GM18907 (cell line): ENCODE measurements around the gene MUCL3.
"Not testable (repeated sequence)": the region's sequence is repeated elsewhere in the genome, so short reads cannot be mapped to it uniquely, and the experiment has no call there.

ENCODE experiments used
- ATAC-seq: cut with Tn5 transposase; IDR thresholded peaks from one replicate; pipeline ENCODE4 v1.9.1; 2021; ENCODE audit warnings: mild to moderate bottlenecking, moderate library complexity; ENCODE audit not compliant: unreplicated experiment

MUCL3 gene

DNA sequence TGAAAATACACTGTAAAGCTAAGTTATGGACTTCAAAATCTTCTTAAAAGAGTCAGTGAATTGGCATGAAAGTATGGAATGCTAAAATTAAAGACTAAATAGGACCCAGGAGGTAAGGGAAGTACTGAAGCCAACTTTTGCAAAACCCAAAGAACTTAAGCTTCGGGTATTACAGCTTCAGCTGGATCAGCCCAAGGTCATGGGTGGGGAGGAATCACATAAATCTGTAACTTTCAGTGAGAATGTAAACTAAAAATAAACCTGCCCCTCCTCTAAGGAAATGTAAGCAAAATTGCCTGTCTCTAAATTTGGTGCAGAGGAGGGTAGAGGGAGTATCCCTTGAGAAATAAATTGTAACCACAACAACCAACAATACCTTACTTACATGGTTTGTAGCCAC, 38.4 kb downstream of the MUCL3 start:
- ATAC-seq = no peak

DNA sequence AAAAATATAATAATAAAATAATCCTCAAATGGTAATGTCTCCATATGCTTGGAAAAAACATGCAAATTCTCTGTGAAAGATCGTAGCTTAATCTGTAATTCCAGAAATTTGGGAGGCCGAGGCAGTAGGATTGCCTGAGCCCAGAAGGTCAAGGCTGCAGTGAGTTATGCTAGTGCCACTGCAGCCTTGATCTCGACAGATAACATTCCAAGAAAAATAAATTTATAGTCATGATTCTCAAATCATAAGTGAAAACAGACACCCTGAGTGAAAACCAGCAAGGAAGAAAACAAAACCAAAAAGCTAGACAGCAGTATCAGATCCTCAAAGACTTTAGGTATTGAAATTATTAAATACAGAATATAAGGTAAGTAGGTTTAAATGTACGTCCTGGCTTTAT, 38.9 kb downstream of the MUCL3 start:
- no peak for ATAC-seq

DNA sequence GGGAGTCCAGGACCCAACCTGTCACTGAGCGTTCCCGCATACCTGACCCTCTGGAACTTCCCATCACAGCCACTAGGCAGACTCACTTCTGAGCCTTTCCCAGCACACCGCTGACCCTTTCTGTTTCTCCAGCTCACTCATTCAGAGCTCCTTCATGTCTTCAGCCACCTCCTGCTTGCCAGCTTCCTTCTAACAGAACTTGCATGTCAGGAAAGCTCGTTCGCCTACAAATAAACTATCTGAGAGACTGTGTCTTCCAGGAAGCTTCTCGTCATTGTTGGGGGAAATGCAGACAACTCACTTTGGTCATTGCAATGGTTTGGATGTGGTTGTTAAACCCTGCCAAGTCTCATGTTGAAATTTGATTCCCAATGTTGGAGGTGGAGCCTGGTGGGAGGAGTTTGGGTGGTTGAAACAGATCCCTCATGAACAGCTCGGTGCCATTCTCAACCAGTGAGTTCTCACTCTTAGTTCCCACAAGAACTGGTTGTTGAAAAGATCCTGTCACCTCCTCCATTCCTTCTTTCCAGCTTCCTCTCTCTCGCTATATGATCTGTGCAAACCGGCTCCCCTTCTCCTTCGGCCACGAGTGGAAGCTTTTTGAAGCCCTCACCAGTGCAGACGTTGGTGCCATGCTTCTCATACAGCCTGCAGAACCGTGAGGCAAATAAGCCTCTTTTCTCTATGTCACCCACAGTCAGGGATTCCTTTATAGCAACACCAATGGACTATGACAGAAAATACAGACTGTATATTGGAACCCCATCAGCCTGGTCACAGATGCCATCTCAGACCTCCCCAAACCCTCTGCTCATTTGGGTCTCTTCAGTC, 41.4 kb downstream of the MUCL3 start:
- no peak for ATAC-seq

DNA sequence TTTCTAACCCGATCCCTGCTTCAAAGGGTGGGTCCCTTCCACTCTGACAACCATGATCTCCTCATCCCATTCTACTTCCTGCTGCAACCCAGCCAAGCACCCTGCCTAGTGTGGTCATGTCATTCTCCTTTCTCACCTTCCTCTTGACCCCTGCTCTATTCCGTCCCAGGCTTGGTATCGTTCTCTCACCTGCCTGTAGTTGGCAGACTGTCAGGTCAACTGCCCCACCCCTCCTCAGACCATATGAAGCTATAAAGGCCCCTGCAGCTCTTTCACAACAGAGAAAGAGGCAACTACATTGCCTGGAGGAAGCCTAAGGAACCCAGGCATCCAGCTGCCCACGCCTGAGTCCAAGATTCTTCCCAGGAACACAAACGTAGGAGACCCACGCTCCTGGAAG, 42.7 kb downstream of the MUCL3 start, which contains the start of gene MUC21:
Gene MUC21 (plus strand): TSS at position 280 of the 400 bp plus-strand sequence. CDS start 241 bp downstream, outside the sequence.
- no peak for ATAC-seq

DNA sequence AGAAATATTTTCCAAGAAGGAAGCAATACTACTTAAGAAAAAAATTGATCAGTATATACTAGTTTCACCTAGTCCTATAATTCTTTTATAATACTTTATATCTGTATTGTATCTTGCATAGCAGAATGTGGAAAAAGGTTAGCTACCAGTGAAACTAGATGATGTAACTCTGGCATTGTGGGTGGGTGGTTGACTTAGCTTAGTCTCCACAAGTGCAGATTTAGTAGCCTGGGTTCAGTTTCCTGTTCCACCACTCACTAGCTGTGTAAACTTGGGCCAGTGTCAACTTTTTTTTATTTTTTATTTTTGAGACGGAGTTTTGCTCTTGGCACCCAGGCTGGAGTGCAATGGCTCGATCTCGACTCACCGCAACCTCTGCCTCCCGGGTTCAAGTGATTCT, 44.7 kb downstream of the MUCL3 start:
- no peak for ATAC-seq

DNA sequence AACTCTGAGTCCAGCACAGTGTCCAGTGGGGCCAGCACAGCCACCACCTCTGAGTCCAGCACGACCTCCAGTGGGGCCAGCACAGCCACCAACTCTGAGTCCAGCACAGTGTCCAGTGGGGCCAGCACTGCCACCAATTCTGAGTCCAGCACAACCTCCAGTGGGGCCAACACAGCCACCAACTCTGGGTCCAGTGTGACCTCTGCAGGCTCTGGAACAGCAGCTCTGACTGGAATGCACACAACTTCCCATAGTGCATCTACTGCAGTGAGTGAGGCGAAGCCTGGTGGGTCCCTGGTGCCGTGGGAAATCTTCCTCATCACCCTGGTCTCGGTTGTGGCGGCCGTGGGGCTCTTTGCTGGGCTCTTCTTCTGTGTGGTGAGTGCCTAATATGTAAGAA, 46.5 kb downstream of the MUCL3 start:
- no peak for ATAC-seq

DNA sequence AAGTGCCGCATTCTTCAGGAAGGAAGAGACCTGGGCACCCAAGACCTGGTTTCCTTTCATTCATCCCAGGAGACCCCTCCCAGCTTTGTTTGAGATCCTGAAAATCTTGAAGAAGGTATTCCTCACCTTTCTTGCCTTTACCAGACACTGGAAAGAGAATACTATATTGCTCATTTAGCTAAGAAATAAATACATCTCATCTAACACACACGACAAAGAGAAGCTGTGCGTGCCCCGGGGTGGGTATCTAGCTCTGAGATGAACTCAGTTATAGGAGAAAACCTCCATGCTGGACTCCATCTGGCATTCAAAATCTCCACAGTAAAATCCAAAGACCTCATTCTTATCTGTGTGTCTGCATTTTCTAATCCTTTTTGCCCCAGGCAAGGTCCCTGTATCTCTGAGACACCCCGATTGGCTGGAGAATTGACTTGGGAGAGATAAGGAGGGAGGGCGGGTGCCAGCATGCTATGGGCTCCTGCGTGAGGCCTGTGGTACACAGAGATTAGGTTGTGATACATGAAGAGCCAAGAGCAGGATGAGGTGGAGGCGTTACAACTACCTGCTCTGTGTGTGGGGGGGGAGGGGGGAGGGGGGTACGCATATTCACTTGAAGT, 47.5 kb downstream of the MUCL3 start:
- no peak for ATAC-seq

DNA sequence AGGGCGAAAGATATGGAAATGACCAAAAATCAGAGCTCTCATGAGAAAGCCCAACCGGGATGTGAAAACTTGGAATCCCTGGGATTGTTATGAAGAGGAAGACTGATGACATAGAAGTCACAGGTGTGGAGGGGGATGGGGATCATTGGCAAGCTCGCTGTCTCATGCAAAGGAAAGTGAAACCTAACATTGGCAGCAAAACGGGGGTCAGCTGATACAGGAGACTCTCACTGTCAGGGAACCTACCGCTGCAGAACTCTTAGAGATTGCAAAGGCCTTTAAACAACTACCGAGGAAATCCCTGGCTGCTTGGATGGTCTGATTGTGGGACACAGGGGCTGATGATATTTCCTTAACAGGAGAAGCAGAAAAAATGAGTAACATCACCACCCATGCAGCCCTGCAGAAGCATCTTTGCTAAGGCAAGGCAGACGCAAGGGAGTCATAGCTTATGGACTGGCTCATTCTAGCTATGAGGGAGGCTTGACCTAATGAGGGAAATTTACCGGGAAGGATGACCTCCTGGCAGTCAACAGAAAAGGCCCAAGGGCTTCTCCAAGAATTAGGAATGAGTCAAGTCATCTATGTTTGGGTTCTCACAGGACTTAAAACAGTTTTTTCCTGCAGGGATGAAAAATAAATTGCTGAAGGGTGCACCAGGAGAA, 49.8 kb downstream of the MUCL3 start:
- no peak for ATAC-seq

DNA sequence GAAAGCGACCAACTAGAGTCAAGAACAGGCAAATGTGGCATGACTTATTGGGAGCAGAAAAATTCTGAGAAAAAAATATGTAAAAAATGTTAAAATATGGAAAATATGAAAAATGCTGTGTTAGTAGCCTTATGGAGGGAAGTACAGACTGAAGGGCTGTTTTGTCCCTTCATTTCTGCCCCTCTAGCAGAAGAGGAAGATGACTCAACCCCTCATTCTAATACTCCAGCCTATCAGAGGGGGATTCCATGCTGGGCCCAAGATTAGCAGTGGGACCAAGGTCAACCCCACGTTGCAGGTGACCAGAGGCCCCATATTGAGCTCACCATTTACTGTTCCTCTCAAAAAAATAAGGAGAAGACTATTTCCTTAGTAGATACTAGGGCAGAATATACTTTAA, 51.1 kb downstream of the MUCL3 start:
- no peak for ATAC-seq

DNA sequence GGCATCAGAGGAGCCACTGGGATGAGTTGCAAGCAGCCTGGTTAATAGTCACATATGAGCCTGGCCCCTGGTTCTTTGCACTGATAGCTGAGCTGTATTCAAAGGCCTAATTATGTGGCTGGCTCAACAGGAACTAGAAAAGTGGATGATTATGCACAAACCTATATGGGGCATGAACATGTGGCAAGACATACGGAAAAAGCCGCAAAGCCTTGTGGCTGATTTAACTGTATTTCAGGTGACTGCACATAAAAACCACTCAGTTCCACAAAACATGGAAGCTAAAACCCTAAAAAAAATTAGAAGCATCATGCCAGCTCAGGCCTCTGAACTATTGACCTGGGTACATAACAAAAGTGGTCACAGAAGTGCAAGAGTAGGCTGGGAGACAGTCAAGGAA, 56.5 kb downstream of the MUCL3 start:
- ATAC-seq = no peak

DNA sequence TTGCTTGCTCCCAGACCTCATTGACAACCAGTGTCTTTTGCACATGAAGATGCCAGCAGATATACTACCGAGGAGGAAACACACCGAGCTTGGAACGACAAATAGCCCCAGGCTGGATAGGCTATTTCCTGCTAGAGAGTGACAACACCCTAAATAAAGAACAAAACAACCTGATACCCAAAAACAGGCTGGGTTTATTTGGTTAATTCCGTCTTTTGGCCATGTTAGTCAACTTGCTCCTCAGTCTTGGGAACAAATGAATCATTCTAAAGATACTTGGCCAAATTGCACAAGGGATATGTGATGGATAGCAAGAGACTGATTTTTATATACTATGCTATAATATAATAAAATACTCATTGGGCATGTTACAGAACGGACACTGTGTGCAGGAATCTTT, 58.0 kb downstream of the MUCL3 start:
- no peak for ATAC-seq

DNA sequence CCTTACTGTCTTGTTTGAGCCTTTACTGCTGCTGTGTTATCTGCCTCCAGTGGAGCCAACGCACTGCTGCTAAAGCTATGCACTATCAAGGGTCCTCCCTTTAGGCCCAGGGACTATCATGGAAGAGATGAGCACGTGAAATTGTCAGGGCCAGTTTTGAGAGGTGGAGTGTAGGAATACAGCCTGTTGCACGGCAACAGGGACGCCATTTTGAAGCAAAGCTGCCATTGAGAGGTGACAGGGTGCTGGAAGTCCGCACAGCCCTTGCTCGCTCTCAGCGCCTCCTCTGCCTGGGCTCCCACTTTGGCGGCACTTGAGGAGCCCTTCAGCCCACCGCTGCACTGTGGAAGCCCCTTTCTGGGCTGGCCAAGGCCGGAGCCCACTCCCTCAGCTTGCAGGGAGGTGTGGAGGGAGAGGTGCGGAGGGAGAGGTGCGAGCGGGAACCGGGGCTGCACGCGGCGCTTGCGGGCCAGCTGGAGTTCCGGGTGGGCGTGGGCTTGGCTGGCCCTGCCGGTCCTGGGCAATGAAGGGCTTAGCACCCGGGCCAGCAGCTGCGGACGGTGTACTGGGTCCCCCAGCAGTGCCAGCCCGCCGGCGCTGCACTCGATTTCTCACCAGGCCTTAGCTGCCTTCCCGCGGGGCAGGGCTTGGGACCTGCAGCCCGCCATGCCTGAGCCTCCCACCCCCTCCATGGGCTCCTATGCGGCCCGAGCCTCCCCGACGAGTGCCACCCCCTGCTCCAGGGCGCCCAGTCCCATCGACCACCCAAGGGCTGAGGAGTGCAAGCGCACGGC, 59.5 kb downstream of the MUCL3 start:
- not testable (repeated sequence) for ATAC-seq

DNA sequence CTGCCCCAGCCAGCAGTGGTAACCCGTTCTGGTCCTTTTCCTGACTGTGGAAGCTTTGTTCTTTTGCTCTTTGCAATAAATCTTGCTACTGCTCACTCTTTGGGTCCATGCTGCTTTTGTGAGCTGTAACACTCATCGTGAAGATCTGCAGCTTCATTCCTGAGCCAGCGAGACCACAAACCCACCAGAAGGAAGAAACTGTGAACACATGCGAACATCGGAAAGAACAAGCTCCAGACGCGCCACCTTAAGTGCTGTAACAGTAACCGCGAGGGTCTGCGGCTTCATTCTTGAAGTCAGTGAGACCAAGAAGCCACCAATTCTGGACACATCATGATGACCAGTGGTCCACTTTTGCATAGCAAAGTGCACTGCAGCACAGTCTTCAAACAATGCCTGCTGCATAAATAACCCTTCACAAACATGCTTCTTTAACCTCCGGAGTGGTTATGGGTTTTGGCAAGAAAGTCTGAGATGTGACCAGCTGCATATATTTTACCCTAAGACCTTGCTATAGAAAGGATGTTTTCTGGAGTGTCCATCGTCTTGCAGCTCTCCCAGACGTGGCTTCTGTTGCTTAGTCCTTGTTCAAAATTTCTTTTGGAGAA, 60.6 kb downstream of the MUCL3 start:
- no peak for ATAC-seq

DNA sequence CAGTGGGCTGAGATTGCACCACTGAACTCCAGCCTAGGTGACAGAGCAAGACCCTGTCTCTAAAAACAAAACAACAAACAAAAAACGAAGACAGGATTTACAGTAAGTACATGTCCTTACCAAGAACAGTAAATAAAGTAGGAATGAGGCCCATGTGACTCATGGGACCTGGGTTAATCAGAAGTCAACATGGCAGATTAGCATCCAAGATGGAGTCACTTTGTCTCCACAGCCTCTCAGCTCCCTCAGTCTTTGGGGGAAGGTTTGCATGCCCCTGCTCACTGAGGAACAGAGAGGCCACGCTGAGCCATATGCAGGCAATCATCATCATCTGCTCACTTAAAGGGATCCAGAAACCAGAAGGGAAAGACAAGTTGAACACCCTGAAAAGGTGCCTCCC, 61.7 kb downstream of the MUCL3 start:
- no peak for ATAC-seq
